Activated naive CD8-positive, alpha-beta T cell treated with anti-CD3 and anti-CD28 coated beads, Interleukin-2, amount 10 ng/mL, durations not matched to agents 7 days and 5 days (primary cell): Measurements from ENCODE around the gene WDR77. TPM values are rescaled to one million over a fixed set of nuclear protein-coding genes. Genes with fewer than 3 reads are reported as not detected.

ENCODE experiments used
- ATAC-seq: fragments of 150-1000 bp; cut with Tn5 transposase; one replicate; pipeline ENCODE4 v1.10.0; 2021; ENCODE audit warnings: low read depth, moderate library complexity
- POLR2A ChIA-PET: fragments of 350-600 bp; sonication (Branson Sonifier 250); formaldehyde crosslinking; loops from one replicate; lab custom pipeline; 2021; ENCODE audit warnings: antibody characterized with exemption; lab: Charles Lee
- DNase-seq: peaks from one replicate; pipeline ENCODE4 v3.0.0; 2021
- H3K27ac Mint-ChIP-seq: one replicate; pipeline ENCODE4 v1.8.0; 2022; ENCODE audit warnings: mild to moderate bottlenecking, mixed read lengths
- H3K27me3 Mint-ChIP-seq: one replicate; pipeline ENCODE4 v1.8.0; 2022; ENCODE audit warnings: mild to moderate bottlenecking, moderate library complexity, mixed read lengths
- H3K36me3 Mint-ChIP-seq: one replicate; pipeline ENCODE4 v1.8.0; 2021; ENCODE audit warnings: mild to moderate bottlenecking, mixed read lengths
- H3K4me1 Mint-ChIP-seq: one replicate; pipeline ENCODE4 v1.8.0; 2021; ENCODE audit warnings: mixed read lengths
- H3K4me3 Mint-ChIP-seq: one replicate; pipeline ENCODE4 v1.8.0; 2022; ENCODE audit warnings: mild to moderate bottlenecking, moderate library complexity, mixed read lengths
- H3K9me3 Mint-ChIP-seq: one replicate; pipeline ENCODE4 v1.8.0; 2021; ENCODE audit warnings: mixed read lengths
- total RNA-seq, 2 experiments: library from RNA; stranded (reverse); gene quantifications; one replicate each; pipeline ENCODE4 v1.2.3, GENCODE V29; 2021

WDR77 gene
- total RNA-seq, 2 experiments from 2014 or later: 35.7 to 35.9 TPM

DNA sequence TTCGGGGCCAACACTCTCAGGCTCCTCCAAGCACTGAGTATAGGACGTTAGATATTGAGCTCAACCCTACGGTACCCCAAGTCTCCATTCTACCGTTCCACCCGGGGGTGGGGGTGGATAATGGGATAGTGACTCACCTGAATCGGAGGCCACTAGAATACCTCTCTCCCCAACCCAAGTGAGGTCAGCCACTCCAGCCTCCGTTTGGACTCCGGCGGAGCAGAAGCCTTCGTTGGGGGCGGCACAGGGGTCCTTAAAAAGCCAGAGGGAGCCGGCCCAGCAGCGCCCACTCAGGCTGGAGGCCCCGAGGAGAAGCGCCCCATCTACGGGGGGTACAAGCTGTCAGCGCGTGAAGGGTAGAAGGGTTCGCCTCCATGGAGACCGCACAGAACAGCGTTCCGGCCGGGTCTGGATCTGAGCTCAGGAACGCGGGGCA lies 556 bp downstream of the WDR77 start:
- peak; percentile 48 for ATAC-seq
- peak overlapping the region; percentile 94 for H3K27ac Mint-ChIP-seq
- H3K4me1 Mint-ChIP-seq: peaks cover 60% of the 10 kb centered on the region
- POLR2A ChIA-PET: interaction anchor here (0.6 to 5.8 kb wide), 11 partner anchors 11 to 309 kb away, joined by 3 to 80 read pairs (median 6); partner anchors contain the start of genes C1orf162, CEPT1, DENND2D and DRAM2
- no peaks in the 10 kb centered on the region for H3K9me3 Mint-ChIP-seq
- no peak for DNase-seq
- H3K36me3 Mint-ChIP-seq: peaks cover 36% of the 10 kb centered on the region
- H3K4me3 Mint-ChIP-seq: peak overlapping the region; percentile 99
- H3K27me3 Mint-ChIP-seq: no peaks in the 10 kb centered on the region

DNA sequence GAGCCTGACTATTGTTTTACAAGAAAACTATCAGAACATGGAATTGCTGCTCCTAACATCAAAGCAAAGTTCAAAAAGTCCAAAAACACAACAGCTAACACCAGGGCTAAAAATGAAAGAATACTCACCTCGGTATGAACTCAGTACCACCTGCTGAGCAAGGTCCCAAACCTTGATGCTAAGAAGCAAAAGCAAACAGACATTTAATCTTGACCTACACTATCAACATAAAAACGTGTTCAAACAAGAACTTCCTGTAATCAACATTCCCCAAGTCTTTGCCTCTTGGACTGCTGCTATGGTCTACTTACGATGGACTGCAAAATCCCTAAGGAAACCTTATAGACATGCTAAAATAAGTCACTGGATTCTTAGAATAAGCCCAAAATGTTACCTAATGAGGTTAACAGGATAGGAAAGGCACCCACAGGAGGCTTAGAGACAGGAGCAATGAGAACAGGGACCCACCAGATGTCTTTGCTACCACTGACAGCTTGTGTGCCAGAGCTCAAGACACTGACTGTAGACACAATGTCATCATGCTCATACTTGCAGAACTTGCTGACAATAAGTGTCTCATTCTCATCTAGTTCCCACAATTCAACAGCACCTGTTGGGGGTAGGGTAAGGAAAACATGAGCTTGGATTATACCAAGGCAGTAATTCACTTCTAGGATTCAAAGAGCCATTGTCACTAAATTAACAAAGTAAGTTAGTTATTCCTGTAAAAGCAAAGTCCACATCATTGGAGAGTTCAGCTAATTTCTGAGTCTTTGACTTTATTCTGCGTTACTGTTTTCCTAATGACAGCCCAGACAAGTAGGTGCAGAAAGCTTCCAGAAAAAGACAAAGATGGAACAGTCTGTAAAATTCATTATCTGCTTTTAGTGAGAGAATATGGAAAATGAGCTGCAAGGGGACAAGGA lies 1.8 kb downstream of the WDR77 start:
- no peaks in the 10 kb centered on the region for H3K9me3 Mint-ChIP-seq
- peak overlapping the region; percentile 94 for H3K27ac Mint-ChIP-seq
- no peak for DNase-seq
- H3K4me3 Mint-ChIP-seq: peak overlapping the region; percentile 99
- POLR2A ChIA-PET: interaction anchor here (1.7 to 5.8 kb wide), 6 partner anchors 9 to 307 kb away, joined by 4 to 80 read pairs (median 11); partner anchors contain the start of genes C1orf162, CEPT1, DENND2D and DRAM2
- H3K4me1 Mint-ChIP-seq: peaks cover 53% of the 10 kb centered on the region
- H3K36me3 Mint-ChIP-seq: peaks cover 34% of the 10 kb centered on the region
- no peaks in the 10 kb centered on the region for H3K27me3 Mint-ChIP-seq
- ATAC-seq: no peak

DNA sequence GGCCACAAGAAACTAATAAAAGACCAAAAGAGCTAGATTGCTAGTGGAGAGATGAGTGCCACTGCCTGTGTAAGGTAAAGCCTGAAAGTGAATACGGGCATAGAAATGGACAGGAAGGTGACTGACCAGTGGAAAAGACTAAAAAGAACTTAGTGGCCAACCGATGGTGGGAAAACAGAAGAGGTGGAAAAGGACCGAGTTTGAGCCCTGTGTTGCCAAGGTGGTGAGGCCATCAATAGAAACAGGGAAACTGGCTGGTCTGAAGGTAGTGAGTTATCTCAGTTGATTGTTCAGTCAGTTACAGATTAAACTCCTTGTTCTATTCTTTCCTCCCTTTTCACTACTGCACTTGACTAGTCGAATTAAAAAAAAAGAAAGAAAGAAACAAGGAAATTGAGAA lies 2.5 kb downstream of the WDR77 start:
- Mint-ChIP-seq H3K36me3 (peaks cover 33% of the 10 kb centered on the region), H3K4me1 (peaks cover 49% of the 10 kb centered on the region), H3K9me3 (no peaks in the 10 kb centered on the region), H3K27ac (peak overlapping the region; percentile 46), H3K4me3 (peak overlapping the region; percentile 99), H3K27me3 (no peaks in the 10 kb centered on the region)
- ATAC-seq (no peak), DNase-seq (no peak)
- POLR2A ChIA-PET: interaction anchor here (2.8 to 5.8 kb wide), 2 partner anchors 28 to 247 kb away, joined by 14 to 80 read pairs; partner anchors contain the start of genes C1orf162 and DENND2D

DNA sequence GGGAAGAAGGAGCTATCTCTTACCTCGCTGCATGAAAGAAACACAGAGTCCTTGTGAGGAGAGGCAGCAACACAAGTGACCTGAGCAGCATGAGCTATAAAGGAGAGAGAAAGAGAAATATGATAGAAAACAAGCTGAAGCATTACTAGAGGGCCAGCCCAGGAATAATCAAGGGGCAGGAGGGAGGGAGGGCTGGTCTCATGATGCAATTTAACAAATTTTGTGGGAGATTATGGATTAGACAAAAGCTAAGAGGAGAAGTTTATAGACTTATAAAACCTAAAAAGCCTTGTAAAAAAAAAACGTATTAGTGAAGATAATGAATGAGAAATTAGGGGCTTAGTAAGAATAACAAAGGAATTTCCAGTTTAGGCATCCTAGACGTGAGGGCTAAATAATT lies 5.0 kb downstream of the WDR77 start:
- no peaks in the 10 kb centered on the region for H3K9me3 Mint-ChIP-seq
- POLR2A ChIA-PET: no interaction called here
- no peak overlapping the region for H3K4me3 Mint-ChIP-seq
- peaks cover 32% of the 10 kb centered on the region for H3K36me3 Mint-ChIP-seq
- DNase-seq: no peak
- peak overlapping the region; percentile 4 for H3K27ac Mint-ChIP-seq
- ATAC-seq: no peak
- H3K4me1 Mint-ChIP-seq: peaks cover 39% of the 10 kb centered on the region
- no peaks in the 10 kb centered on the region for H3K27me3 Mint-ChIP-seq

DNA sequence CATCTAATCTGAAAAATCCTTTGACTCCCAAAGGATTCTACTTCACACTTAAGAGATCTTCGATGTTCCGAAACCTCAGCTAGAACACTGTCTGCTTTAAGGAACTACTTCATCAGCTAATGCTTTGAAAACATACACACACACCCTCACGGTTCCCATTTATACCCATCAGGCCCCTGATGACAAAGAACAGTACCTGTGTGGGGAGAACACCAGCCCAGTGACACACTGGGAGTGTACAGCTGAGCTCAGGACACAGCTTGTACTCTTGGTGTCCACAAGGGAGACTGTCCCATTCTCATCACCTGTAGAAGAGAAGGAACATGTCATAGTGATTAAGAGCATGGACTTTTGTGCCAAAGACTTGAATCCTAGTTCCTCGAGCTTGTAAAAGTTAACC lies 6.6 kb downstream of the WDR77 start:
- peaks cover 40% of the 10 kb centered on the region for H3K36me3 Mint-ChIP-seq
- POLR2A ChIA-PET: no interaction called here

DNA sequence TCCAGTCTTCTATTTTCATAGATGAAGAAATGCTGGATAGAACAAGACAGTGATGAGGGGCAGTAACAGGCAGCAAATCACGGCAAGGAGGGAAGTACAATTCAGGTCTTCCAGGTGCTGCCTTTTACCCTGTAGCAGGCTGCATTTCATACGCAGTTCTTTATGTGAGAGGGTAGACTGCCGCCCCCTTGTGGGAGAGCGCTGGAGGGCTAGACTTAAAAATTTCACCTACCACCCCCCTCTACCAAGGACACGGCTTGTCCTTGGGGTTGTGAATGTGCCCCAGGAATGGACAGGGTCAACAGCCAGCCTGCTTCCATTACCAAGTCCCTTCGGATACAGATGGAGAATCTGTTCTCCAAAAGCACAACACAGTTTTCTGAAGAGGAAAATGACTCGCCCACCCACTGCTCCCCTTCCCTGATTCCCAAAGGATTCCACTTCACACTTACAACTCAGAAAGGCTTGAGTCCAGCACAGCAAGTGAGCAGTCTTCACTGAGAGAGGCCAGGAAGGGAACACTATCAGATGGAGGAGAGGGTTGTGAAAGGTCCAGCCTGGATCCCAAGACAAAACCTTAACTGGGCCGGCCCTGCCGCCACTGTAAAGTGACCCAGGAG lies 7.4 kb downstream of the WDR77 start:
- DNase-seq (peak; percentile 71), ATAC-seq (peak; percentile 89)
- POLR2A ChIA-PET: no interaction called here
- Mint-ChIP-seq H3K9me3 (no peaks in the 10 kb centered on the region), H3K4me3 (no peak overlapping the region), H3K27ac (peak overlapping the region; percentile 31), H3K36me3 (peaks cover 40% of the 10 kb centered on the region), H3K27me3 (no peaks in the 10 kb centered on the region), H3K4me1 (peaks cover 23% of the 10 kb centered on the region)

More for the DNA sequence above, 6.6 kb downstream of the WDR77 start:
- no peak for ATAC-seq
- H3K9me3 Mint-ChIP-seq: no peaks in the 10 kb centered on the region
- peak overlapping the region; percentile 31 for H3K27ac Mint-ChIP-seq
- H3K4me3 Mint-ChIP-seq: no peak overlapping the region
- H3K27me3 Mint-ChIP-seq: no peaks in the 10 kb centered on the region
- no peak for DNase-seq
- peaks cover 30% of the 10 kb centered on the region for H3K4me1 Mint-ChIP-seq

DNA sequence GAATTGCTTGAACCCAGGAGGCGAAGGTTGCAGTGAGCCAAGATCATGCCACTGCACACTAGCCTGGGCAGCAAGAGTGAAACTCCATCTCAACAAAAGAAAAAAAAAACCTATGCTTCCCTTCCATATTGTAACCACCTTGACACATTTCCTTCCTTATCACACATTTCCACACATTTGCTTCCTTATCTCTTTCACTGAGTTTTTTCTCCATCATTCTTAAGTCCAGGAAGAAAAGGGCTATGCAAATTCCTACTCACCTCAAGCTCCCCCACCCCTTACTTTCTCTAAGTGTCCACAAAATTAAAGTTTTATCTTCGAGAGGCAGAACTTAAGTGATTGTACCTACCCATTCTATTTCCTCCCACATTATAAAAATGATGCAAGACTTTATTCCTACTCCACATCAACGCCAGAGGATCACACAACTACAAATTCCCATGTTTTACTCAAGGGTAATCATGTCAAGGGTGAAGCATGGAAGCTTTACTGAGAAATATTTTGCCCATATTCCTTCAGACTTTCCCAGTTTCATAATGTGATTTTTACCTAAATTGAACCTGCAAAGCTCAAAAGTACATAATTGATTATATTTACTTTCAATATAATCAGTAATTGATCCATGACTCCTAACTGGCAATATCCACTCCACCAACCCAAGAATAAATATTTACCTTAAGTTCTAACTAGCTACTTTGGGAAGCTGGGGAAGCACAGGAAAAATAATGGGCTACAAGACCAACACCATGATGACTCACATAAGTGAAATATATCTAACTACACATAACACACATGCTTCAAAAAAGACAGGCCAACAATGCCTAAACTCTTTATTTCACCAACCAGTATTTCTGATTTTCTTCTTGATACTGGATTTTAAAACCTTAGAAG lies 9.3 kb downstream of the WDR77 start:
- ATAC-seq: no peak
- peaks cover 34% of the 10 kb centered on the region for H3K36me3 Mint-ChIP-seq
- no peak for DNase-seq
- H3K4me1 Mint-ChIP-seq: peaks cover 11% of the 10 kb centered on the region
- peak overlapping the region; percentile 47 for H3K27ac Mint-ChIP-seq
- H3K27me3 Mint-ChIP-seq: no peaks in the 10 kb centered on the region
- no peak overlapping the region for H3K4me3 Mint-ChIP-seq
- POLR2A ChIA-PET: interaction anchor here (1.0 to 1.3 kb wide), 2 partner anchors 31 to 246 kb away, joined by 3 to 4 read pairs; no protein-coding TSS in a partner anchor
- no peaks in the 10 kb centered on the region for H3K9me3 Mint-ChIP-seq

DNA sequence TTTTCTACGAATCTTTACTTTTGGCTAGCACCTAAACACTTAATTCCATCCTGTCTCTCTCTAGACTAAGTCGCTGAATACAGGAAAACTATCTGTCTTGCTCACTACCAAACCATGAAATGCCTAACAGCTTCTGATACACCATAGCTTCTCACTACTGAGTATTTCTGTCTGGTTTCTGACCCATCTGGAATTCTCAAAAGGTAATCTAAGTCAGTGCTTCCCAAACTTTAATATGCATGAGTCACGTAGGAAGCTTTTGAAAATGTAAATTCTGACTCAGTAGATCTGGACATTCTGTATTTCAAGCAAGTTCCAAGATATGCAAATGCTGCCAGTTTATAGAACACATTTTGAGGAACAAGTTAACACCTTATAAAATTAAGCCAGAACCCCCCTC lies 12.3 kb downstream of the WDR77 start:
- Mint-ChIP-seq H3K36me3 (peaks cover 28% of the 10 kb centered on the region), H3K4me3 (no peak overlapping the region), H3K27me3 (no peaks in the 10 kb centered on the region), H3K4me1 (peaks cover 5% of the 10 kb centered on the region), H3K27ac (no peak overlapping the region), H3K9me3 (no peaks in the 10 kb centered on the region)
- POLR2A ChIA-PET: no interaction called here
- ATAC-seq (no peak), DNase-seq (no peak)

DNA sequence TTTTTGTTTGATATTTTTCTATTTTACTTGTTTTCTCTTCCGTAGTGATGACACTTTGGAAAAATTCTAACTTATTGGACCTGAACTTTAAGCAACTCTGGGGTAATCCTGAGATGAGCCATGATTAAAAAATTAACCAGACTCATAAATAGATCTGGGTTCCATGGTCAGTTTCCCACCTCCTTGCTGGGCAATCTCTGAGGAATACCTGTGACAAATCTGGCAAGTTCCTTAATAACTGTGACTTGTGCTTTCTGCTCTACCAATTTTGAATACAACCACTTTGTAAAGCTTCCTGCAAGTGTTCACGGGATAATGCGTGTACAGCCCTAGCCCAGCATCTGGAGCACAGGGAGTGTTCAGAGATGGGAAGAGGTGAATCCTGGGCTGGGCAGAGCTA lies 24.8 kb downstream of the WDR77 start:
- peaks cover 3% of the 10 kb centered on the region for H3K4me1 Mint-ChIP-seq
- no peaks in the 10 kb centered on the region for H3K36me3 Mint-ChIP-seq
- no peak overlapping the region for H3K27ac Mint-ChIP-seq
- ATAC-seq (no peak), DNase-seq (no peak)
- POLR2A ChIA-PET: interaction anchor here (0.5 kb wide), 1 partner anchor 1440 kb away, joined by 3 read pairs; no protein-coding TSS in a partner anchor
- no peaks in the 10 kb centered on the region for H3K9me3 Mint-ChIP-seq
- no peak overlapping the region for H3K4me3 Mint-ChIP-seq
- peaks cover 14% of the 10 kb centered on the region for H3K27me3 Mint-ChIP-seq

DNA sequence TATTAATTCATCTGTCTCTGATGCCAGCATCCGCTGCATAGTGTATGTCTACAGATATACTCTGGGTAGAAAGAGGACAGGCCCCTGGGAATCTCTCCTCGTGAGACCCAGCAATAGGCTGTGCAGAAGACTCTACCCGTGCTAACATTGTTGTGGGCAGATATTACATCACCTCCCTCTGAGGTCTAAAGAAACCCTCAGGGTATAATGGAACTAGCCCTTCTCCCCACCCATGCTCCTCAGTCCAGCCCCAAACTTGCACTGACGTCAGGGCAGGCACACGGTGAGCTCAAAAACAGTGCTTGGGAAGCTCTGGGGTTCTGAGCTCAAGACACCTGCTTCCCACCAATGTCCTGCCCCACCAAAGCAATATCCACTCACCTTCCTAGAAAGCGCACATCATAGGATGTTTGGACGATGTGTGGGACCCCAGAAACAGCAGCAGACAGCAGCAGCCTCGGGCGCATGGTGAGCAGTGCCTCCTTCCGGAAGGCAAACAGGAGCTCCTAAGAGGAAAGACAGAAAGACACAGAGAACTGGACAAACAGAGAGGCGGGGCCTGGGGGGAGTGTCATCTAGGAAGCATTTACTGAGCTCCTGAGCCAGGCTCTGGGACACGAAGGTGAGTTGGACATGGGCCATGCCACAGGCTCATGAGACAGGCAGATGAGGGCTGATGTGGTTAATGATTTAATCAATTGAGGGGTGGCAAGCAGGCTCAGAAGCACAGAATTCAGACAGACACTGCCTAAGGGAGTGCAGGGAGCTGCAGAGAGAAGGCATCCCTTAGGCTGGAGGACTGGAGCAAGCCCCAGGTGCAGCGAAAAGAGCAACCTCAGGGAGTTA lies 26.3 kb downstream of the WDR77 start:
- Mint-ChIP-seq H3K9me3 (no peaks in the 10 kb centered on the region), H3K36me3 (peaks cover 2% of the 10 kb centered on the region), H3K27ac (no peak overlapping the region), H3K4me1 (peaks cover 5% of the 10 kb centered on the region), H3K4me3 (no peak overlapping the region), H3K27me3 (peaks cover 16% of the 10 kb centered on the region)
- ATAC-seq: no peak
- no peak for DNase-seq
- POLR2A ChIA-PET: no interaction called here

DNA sequence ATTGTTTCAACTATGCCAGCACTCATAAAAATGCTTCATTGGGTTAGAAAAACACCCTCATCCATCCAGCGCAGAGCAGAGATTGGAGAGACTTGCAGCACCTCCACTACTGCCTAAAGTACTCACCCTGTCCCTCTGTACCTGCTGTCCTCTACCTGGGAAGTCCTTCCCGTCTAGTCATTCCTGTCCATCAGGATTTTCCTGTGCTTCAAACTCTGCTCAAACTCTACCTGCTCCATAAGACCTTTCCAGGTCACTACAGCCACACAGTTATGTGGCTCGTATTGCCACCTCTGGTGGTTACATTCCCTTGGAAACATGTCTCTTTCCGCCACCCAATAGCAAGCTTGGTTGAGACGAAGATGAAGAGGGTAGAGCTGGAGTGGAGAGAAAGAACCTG lies 28.7 kb downstream of the WDR77 start:
- H3K4me3 Mint-ChIP-seq: no peak overlapping the region
- no peak for DNase-seq
- POLR2A ChIA-PET: no interaction called here
- H3K4me1 Mint-ChIP-seq: peaks cover 5% of the 10 kb centered on the region
- H3K9me3 Mint-ChIP-seq: no peaks in the 10 kb centered on the region
- ATAC-seq: no peak
- H3K27me3 Mint-ChIP-seq: peaks cover 11% of the 10 kb centered on the region
- H3K27ac Mint-ChIP-seq: no peak overlapping the region
- H3K36me3 Mint-ChIP-seq: peaks cover 2% of the 10 kb centered on the region

DNA sequence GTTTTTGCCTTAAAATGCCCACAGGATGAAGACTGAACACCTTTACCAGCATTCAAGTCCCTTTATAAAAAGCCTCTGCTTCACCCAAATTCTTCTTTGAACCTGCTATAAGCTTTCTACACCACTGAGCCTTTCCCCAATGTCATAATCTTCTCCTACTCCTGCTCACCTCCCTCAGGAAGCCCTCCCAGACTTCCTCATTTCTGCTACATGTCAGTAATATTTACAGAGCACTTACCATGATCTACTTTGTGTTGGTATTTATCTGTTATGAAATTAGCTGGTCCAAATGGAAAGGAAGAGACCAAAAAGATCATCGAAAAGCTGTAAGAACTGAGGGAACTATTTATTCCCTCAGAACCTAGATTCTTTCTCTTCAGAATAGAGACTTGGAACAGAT lies 30.0 kb downstream of the WDR77 start:
- DNase-seq: no peak
- POLR2A ChIA-PET: no interaction called here
- peaks cover 2% of the 10 kb centered on the region for H3K36me3 Mint-ChIP-seq
- peaks cover 5% of the 10 kb centered on the region for H3K4me1 Mint-ChIP-seq
- no peak overlapping the region for H3K4me3 Mint-ChIP-seq
- ATAC-seq: no peak
- no peak overlapping the region for H3K27ac Mint-ChIP-seq
- peaks cover 8% of the 10 kb centered on the region for H3K27me3 Mint-ChIP-seq
- no peaks in the 10 kb centered on the region for H3K9me3 Mint-ChIP-seq
